K562 (cell line): ENCODE results near the gene PPT1. TPM values are rescaled to one million over a fixed set of nuclear protein-coding genes. Genes with fewer than 3 reads are reported as not detected.

ENCODE experiments used
- CBX8 ChIP-seq: fragments of 200-600 bp; sonication (generic); IDR thresholded peaks from 2 replicates; pipeline ENCODE4 v1.6.1; 2012; ENCODE audit warnings: borderline replicate concordance, mixed run types, low read depth, mild to moderate bottlenecking, moderate library complexity, mixed read lengths, low read length, control low read depth, inconsistent platforms; ENCODE audit not compliant: poor library complexity, severe bottlenecking; ENCODE audit errors: extremely low read depth
- E2F3 ChIP-seq: fragments of 250-450 bp; sonication (Bioruptor Pico); IDR thresholded peaks from 2 replicates; pipeline ENCODE4 v1.4.0; 2020; ENCODE audit warnings: mild to moderate bottlenecking
- EP400 ChIP-seq: fragments of 450-650 bp; IDR thresholded peaks from 2 replicates; pipeline ENCODE4 v1.6.1; 2017; ENCODE audit warnings: antibody characterized with exemption, mild to moderate bottlenecking, moderate library complexity
- MTF1 ChIP-seq: fragments of 250-450 bp; sonication (Bioruptor Pico); IDR thresholded peaks from 2 replicates; pipeline ENCODE4 v1.9.0; 2021; ENCODE audit warnings: moderate library complexity, mild to moderate bottlenecking, inconsistent platforms, borderline replicate concordance
- NONO ChIP-seq, 2 experiments: fragments of 200-400 bp in 1 of 2; fragments of 450-650 bp in 1 of 2; formaldehyde crosslinking in 1 of 2; IDR thresholded peaks; 2 replicates each; pipeline ENCODE4 v1.6.1; 2017; ENCODE audit warnings: low read depth in 2 of 2, mild to moderate bottlenecking in 2 of 2, moderate library complexity in 2 of 2, low read length in 1 of 2
- SMC3 ChIP-seq: conservative IDR thresholded peaks from 2 replicates; pipeline ENCODE4 v1.6.1; 2011; ENCODE audit warnings: low read depth, low read length, improper control_type of control experiment; ENCODE audit not compliant: insufficient read depth
- SNIP1 ChIP-seq: fragments of 450-650 bp; IDR thresholded peaks from 2 replicates; pipeline ENCODE4 v1.7.1; 2017; ENCODE audit warnings: low read depth, mild to moderate bottlenecking
- SUPT5H ChIP-seq: fragments of 450-650 bp; IDR thresholded peaks from 2 replicates; pipeline ENCODE4 v1.6.1; 2016
- TAL1 ChIP-seq: fragments of 450-650 bp; IDR thresholded peaks from 2 replicates; pipeline ENCODE4 v1.6.1; 2016; ENCODE audit warnings: mild to moderate bottlenecking
- TARDBP ChIP-seq: fragments of 450-650 bp; IDR thresholded peaks from 2 replicates; pipeline ENCODE4 v1.6.1; 2016
- ZNF133 ChIP-seq: fragments of 250-450 bp; sonication (Bioruptor Pico); IDR thresholded peaks from 2 replicates; pipeline ENCODE4 v1.4.0; 2020; ENCODE audit warnings: mild to moderate bottlenecking
- ZSCAN32 ChIP-seq: fragments of 450-650 bp; formaldehyde crosslinking; IDR thresholded peaks from 2 replicates; pipeline ENCODE4 v1.4.0; 2020; ENCODE audit warnings: mild to moderate bottlenecking, moderate library complexity
- polyA plus RNA-seq, 8 experiments: library from polyadenylated mRNA; depleted of rRNA in 4 of 8; stranded (reverse) in 5 of 8; unstranded in 3 of 8; fragments of >200 nt; fragmentation: Nextera tagmentation in 2 of 8; fragmentation: Illumina TruSeq in 1 of 8; extraction: Ambion mirVana in 2 of 8; extraction: Trizol in 1 of 8; gene quantifications; 2 replicates each; pipeline versions ENCODE4 v1.2.1 to v1.2.3, GENCODE V29; 2011 to 2014; ENCODE audit warnings: inconsistent platforms in 1 of 8, missing spikeins in 1 of 8
- total RNA-seq, 7 experiments: library from RNA; depleted of rRNA in 6 of 7; stranded (reverse); fragments of >200 nt in 6 of 7; fragmentation: Illumina TruSeq in 2 of 7; extraction: Trizol in 2 of 7; gene quantifications; 2 replicates each; pipeline versions ENCODE4 v1.2.1 to v1.2.3, GENCODE V29; 2011 to 2021; ENCODE audit warnings: low replicate concordance in 1 of 7
- TF ChIP-seq, protein P1 (sequence below): sonication (generic); IDR thresholded peaks from 2 replicates; pipeline ENCODE4 v1.6.1; 2016
- TF ChIP-seq, protein P2 (sequence below): fragments of 450-650 bp; IDR thresholded peaks from 2 replicates; pipeline ENCODE4 v1.6.1; 2016
- TF ChIP-seq, protein P3 (sequence below): IDR thresholded peaks from 2 replicates; pipeline ENCODE4 v1.6.1; 2011; ENCODE audit warnings: borderline replicate concordance, low read depth, mild to moderate bottlenecking, moderate library complexity, low read length; ENCODE audit not compliant: insufficient read depth, poor library complexity, severe bottlenecking
- TF ChIP-seq, protein P4 (sequence below), 2 experiments: IDR thresholded peaks in 1 of 2; conservative IDR thresholded peaks in 1 of 2; 2 replicates each; pipeline ENCODE4 v1.6.1; 2016; ENCODE audit warnings: low read depth in 2 of 2, mild to moderate bottlenecking in 1 of 2, missing compliant biosample characterization in 1 of 2, missing genetic modification characterization in 1 of 2, moderate library complexity in 1 of 2
- TF ChIP-seq, protein P5 (sequence below): fragments of 250-450 bp; sonication (Bioruptor Pico); IDR thresholded peaks from 2 replicates; pipeline ENCODE4 v1.9.0; 2021; ENCODE audit warnings: mild to moderate bottlenecking, inconsistent platforms

PPT1 gene
- total and polyA plus RNA-seq, 9 of the 15 experiments (the other 6 are each of a cell fraction or from before 2014, with no cell fraction given), result 72.2 to 285 (median 143) TPM

DNA sequence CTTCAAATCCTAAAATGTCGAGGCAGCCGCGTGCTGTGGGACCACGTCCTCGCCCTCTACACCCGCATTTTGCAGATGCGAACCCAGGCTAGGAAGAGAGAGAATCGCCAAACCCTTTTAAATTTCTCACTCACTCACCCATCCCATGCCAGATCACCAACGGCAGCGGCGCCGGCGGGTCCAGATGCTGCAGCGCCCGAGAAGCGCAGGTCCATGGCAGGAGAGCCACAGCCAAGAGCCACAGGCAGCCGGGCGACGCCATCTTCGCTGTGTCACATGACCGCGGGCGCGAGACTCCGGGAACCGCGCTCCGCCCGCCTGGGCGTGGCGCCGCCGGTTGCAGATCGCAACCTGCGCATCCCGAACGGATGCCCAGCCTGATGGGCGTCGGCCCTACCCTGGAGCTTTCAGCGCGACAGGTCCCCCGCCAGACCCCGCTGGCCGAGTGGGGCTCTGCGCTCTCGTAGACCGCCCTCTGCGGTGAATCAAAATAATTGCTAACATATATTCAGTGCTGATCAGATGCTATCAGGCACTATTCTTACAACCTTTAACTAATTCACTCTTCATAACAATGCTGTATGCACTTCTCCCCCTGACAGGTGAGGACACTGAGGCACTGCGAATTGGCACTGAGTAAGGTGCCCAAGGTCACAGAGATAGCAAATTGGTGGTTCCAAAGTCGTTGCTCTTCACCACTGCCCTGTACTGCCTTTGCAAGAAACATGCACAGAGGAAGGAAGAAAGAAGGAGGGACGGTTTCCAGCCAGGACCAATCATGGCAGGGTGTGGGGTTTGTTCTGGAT lies at the start of gene PPT1 (continued):
- TF ChIP-seq, protein P1, sequence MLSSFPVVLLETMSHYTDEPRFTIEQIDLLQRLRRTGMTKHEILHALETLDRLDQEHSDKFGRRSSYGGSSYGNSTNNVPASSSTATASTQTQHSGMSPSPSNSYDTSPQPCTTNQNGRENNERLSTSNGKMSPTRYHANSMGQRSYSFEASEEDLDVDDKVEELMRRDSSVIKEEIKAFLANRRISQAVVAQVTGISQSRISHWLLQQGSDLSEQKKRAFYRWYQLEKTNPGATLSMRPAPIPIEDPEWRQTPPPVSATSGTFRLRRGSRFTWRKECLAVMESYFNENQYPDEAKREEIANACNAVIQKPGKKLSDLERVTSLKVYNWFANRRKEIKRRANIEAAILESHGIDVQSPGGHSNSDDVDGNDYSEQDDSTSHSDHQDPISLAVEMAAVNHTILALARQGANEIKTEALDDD, result no peak
- no peak for TF ChIP-seq ZNF133 (CRISPR knock-in tag)
- TF ChIP-seq SUPT5H, result peak; percentile 80
- peak; percentile 62 to 66; a peak in 3 of 4 replicates for TF ChIP-seq NONO (IDR thresholded peaks at IDR 0.05; ENCODE audit: low read depth in 2 of 2, low read length in 1 of 2)
- no peak for TF ChIP-seq CBX8
- peak; percentile 80; the same call in 1 of the 2 replicates for TF ChIP-seq E2F3
- no peak for TF ChIP-seq SMC3
- no peak for TF ChIP-seq TAL1
- TF ChIP-seq, protein P2, sequence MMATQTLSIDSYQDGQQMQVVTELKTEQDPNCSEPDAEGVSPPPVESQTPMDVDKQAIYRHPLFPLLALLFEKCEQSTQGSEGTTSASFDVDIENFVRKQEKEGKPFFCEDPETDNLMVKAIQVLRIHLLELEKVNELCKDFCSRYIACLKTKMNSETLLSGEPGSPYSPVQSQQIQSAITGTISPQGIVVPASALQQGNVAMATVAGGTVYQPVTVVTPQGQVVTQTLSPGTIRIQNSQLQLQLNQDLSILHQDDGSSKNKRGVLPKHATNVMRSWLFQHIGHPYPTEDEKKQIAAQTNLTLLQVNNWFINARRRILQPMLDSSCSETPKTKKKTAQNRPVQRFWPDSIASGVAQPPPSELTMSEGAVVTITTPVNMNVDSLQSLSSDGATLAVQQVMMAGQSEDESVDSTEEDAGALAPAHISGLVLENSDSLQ, result no peak
- TF ChIP-seq, protein P3, sequence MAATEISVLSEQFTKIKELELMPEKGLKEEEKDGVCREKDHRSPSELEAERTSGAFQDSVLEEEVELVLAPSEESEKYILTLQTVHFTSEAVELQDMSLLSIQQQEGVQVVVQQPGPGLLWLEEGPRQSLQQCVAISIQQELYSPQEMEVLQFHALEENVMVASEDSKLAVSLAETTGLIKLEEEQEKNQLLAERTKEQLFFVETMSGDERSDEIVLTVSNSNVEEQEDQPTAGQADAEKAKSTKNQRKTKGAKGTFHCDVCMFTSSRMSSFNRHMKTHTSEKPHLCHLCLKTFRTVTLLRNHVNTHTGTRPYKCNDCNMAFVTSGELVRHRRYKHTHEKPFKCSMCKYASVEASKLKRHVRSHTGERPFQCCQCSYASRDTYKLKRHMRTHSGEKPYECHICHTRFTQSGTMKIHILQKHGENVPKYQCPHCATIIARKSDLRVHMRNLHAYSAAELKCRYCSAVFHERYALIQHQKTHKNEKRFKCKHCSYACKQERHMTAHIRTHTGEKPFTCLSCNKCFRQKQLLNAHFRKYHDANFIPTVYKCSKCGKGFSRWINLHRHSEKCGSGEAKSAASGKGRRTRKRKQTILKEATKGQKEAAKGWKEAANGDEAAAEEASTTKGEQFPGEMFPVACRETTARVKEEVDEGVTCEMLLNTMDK, result peak; percentile 18
- TF ChIP-seq MTF1 (CRISPR knock-in tag), result no peak
- TF ChIP-seq SNIP1, result peak; percentile 83
- peak; percentile 92 for TF ChIP-seq EP400
- TF ChIP-seq, protein P4, sequence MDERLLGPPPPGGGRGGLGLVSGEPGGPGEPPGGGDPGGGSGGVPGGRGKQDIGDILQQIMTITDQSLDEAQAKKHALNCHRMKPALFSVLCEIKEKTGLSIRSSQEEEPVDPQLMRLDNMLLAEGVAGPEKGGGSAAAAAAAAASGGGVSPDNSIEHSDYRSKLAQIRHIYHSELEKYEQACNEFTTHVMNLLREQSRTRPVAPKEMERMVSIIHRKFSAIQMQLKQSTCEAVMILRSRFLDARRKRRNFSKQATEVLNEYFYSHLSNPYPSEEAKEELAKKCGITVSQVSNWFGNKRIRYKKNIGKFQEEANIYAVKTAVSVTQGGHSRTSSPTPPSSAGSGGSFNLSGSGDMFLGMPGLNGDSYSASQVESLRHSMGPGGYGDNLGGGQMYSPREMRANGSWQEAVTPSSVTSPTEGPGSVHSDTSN (CRISPR knock-in tag; IDR thresholded peaks at IDR 0.05; ENCODE audit: low read depth), result no peak
- TF ChIP-seq, protein P4 (tag; conservative IDR thresholded peaks at IDR 0.05; ENCODE audit: low read depth), result no peak
- no peak for TF ChIP-seq ZSCAN32 (CRISPR knock-in tag)
- TF ChIP-seq TARDBP, result 0 out of 2 replicates have a peak, but pooled peaks have one; percentile 27
- TF ChIP-seq, protein P5, sequence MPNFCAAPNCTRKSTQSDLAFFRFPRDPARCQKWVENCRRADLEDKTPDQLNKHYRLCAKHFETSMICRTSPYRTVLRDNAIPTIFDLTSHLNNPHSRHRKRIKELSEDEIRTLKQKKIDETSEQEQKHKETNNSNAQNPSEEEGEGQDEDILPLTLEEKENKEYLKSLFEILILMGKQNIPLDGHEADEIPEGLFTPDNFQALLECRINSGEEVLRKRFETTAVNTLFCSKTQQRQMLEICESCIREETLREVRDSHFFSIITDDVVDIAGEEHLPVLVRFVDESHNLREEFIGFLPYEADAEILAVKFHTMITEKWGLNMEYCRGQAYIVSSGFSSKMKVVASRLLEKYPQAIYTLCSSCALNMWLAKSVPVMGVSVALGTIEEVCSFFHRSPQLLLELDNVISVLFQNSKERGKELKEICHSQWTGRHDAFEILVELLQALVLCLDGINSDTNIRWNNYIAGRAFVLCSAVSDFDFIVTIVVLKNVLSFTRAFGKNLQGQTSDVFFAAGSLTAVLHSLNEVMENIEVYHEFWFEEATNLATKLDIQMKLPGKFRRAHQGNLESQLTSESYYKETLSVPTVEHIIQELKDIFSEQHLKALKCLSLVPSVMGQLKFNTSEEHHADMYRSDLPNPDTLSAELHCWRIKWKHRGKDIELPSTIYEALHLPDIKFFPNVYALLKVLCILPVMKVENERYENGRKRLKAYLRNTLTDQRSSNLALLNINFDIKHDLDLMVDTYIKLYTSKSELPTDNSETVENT (CRISPR knock-in tag), result peak; percentile 83
